Glomerular endothelial cell (primary cell): Measurements from ENCODE around the gene PSMB5. TPM values are rescaled to one million over a fixed set of nuclear protein-coding genes. Genes with fewer than 3 reads are reported as not detected.

Experiments used
- DNase-seq: peaks from one replicate; pipeline ENCODE4 v3.0.0-alpha.2; 2011; ENCODE audit warnings: low read depth, low spot score; ENCODE audit errors: extremely low read depth
- total RNA-seq: library from RNA; depleted of rRNA; stranded (reverse); fragments of >200 nt; gene quantifications from 2 replicates; pipeline ENCODE4 v1.2.3, GENCODE V29; 2015

Gene PSMB5
- total RNA-seq, 1 donor from 2014 or later = 244 TPM

- DNase-seq = no peak
Measured at GRCh38 chr14:22996768-22997654, 37.7 kb downstream of the PSMB5 start.

- no peak for DNase-seq
Measured at GRCh38 chr14:22995889-22996625, 38.6 kb downstream of the PSMB5 start.

GRCh38 chr14:22994762-22995275, 39.9 kb downstream of the PSMB5 start:
- no peak for DNase-seq

- no peak for DNase-seq
Measured at GRCh38 chr14:22993517-22993916, 41.2 kb downstream of the PSMB5 start.

- no peak for DNase-seq
Measured at GRCh38 chr14:22991852-22992251, 42.8 kb downstream of the PSMB5 start.

GRCh38 chr14:22987291-22987690, 47.4 kb downstream of the PSMB5 start:
- DNase-seq = no peak

GRCh38 chr14:22986508-22987054, 48.1 kb downstream of the PSMB5 start:
- DNase-seq = no peak

- no peak for DNase-seq
Measured at GRCh38 chr14:22985894-22986507, 48.7 kb downstream of the PSMB5 start.

- DNase-seq = no peak
Measured at GRCh38 chr14:22984959-22985658, 49.6 kb downstream of the PSMB5 start.

GRCh38 chr14:22982477-22983245, 52.0 kb downstream of the PSMB5 start, which contains the start of gene AJUBA:
AJUBA (minus strand) TSS chr14:22982551; CDS start chr14:22982266, 285 bp downstream.
- no peak for DNase-seq

GRCh38 chr14:22981876-22982476, 52.7 kb downstream of the PSMB5 start:
- DNase-seq = no peak

GRCh38 chr14:22981090-22981875, 53.4 kb downstream of the PSMB5 start:
- no peak for DNase-seq

GRCh38 chr14:22980672-22981089, 54.0 kb downstream of the PSMB5 start:
- DNase-seq = no peak

GRCh38 chr14:22979748-22980392, 54.8 kb downstream of the PSMB5 start:
- no peak for DNase-seq

- no peak for DNase-seq
Measured at GRCh38 chr14:22978981-22979671, 55.6 kb downstream of the PSMB5 start.

- no peak for DNase-seq
Measured at GRCh38 chr14:22978487-22978837, 56.2 kb downstream of the PSMB5 start.
